HG03196 (cell line): ENCODE measurements around the gene NRN1.

Experiments used
- ATAC-seq: cut with Tn5 transposase; IDR thresholded peaks from one replicate; pipeline ENCODE4 v1.9.1; 2021; ENCODE audit not compliant: unreplicated experiment

Gene NRN1

DNA sequence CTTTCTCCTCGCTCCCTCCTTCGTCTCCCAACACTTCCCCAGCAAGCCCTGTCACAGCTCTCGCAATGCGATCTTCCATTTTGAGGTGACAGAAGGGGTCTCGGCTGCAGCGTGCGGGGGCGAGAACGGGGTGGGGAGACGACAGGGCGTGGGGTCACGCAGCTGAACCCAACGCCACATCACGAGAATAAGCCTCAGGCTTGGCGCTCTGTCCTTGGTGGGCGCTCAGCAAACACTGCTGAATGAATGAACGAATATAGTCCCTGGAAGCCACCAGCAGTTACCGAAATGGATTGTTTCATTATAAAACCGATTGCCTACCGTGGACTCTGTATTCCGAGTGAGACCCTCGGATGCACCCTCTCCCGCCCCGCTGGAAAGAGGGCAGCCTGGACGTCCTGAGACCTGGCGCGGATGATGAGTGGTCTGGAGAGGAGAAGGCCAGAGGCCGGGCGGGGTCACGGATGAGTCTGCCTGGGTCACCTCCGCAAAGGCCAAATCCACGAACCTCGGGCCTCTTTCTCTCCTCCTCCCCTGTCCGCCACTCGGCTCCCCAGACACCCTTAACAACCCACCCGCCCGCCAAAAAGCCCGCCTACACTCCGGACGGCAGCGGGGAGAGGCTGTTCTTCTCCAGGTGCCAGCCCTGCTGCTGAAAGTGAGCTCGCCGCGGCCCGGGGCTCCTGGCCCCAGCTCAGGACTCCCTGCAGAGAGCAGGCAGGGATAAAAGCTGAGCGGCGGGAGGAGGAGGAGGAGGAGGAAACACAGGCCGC, 3.7 kb downstream of the NRN1 start:
- ATAC-seq = no peak

DNA sequence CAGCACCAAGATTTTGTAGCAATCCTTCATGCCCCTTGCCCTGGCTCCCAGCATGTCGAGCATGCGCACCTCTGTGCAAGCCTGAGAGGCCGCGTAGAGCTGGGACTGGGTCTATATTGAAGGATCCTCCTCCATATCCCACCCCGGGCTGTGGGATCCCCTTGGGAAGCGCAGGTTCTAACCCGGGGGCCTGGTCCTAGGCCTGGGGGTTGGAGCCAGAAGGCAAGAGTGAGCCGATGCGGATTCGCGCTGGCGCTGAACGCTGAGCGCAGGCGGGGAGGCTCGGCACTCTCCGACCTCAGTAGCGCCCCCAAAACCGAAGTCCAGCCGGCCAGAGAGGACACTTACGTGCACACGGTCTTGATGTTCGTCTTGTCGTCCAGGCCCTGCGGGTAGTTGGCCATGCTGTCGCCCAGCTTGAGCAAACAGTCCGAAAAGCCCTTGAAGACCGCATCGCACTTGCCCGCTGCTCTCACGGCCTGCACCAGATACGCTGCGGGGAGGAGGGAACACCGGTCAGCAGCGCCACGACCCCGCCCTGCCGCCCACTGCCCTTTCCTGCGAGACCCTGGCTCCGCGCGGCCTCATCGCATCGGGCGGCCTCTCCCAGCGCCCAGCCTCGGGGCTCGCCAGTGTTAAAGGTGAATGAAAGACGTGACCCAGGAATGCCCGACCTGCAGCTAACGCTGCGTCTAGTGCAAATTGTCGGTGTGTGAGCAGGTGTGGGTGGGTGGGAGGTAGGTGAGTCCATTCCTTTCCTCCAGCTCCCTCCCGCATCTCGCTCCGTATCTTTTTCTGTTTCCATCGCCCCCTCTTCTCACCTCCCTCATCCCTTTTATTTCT, 4.5 kb downstream of the NRN1 start:
- no peak for ATAC-seq

DNA sequence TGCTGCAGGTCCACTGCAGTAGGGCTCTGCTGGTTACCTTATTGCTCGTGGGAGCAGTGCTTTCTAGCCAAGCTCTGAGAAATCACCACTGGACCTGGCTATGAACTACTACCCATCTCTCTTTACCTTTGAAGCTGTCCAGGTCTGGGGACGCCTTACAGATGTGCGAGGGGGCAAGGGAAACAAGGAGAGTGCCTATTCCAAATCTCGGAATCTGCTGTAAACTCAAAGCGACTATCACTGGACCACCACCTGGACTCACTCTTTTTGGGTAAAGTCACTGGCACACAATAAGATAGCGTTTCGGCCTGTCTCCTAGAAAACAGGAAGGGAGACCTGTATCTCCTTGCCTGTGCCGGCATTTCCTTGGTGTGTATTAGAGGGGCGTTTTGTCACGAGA, 5.3 kb downstream of the NRN1 start:
- ATAC-seq = no peak

DNA sequence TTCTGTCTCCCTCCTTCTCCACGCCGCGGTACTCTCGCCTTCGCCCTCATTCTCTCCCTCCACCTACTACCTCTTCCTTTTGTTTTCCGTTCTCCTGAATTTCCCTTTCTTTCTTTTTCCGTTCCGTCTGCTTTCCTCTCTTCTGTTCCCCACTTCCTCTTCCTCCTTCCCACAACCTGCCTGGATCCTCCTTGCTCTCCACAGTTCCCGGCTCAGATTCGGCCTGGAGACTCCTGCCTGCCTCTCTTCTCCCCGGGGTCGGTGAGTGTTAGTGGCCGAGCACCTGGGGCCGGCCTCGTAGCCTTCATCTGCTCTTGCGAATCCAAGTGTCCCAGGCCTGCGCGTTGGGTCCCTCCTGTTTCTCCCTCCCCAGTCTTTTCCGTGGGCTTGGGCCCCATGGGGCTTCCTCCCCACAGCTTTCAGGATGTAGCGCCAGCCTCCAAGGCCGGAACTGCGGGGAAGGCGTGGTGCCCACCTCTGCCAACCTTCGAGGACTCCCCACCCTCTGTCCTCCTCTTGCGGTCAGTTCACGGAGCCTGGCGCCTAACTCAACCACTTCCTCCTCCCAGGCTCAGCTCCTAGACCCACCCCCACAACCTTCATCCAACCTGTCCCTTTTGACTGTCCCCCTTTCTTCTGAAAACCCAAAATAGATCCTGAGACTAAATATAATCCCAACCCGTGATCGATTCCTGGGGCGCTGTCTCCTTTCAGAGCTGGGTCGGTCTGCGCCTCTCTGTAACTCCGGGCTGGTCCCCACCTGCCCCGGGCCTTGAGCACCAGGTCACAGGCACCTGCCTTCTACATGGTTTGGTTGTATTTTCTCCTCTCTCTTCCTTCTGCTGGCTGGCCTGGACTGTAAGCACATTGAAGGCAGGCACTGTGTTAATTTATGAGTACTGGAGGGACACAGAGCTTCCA, 6.8 kb downstream of the NRN1 start:
- ATAC-seq = no peak

DNA sequence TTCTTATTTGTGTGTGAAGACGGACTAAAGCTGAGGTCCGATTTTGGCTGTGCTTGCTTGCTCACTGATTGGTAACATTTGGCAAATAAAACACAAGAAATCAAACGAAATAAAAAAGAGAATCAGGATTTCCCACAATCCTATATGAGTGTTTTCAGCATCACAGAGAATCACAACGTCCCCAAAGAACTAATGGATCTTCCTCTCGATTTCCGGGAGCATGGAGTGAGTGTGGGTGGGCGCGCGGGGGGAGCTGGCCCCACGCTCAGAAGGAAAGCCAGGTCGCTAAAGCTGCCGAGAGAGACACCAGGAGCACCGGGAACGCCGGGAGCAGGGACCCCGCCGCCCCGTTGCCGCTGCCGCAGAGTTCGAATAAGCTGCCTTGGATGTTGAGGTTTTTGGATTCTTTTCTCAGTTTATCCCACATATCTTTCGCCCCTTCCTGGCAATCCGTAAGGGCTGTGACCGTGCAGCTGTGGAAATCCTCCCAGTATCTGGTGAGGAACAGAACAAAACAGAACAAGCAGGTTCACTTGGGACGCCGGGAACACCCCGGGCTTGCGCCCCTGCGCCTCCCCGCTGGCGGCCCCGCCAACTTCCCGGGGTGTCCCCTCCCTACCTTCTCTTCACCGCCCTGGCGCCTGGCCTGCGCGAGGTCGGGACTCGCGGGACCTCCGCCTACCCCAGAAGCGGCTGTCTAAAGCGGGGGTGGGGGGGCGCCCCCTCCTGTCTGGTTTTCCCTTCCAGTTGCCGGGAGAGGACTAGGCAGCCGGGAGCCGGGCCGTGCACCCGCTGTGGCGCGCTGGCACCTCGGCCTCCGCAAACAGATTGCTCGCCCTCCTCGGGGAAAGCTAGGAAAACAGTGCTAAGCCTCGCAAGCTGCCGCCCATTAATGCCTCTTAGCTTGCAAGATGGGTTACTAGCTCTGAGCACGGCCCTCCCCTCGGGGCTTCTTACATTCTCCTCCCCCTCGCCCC, 7.7 kb downstream of the NRN1 start:
- no peak for ATAC-seq

DNA sequence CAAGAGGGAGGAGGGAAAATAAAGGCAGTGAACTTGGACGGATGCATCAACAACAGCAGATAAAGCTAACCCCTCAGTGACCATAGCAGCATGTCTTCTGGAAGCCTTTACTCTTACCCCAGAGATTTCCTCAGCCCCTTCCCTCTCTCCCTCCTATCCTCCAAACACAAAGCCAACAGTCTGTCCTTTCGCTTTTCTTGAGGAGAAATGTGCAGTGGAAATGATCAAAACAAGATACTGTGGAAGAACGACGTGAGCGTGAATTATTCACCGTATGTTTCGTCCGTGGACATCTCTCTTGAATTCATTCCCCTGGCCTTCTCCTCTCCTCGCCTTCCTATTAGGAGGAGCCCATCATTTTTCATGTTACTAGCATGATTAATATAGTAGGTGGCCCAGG, 8.5 kb downstream of the NRN1 start:
- ATAC-seq = no peak

DNA sequence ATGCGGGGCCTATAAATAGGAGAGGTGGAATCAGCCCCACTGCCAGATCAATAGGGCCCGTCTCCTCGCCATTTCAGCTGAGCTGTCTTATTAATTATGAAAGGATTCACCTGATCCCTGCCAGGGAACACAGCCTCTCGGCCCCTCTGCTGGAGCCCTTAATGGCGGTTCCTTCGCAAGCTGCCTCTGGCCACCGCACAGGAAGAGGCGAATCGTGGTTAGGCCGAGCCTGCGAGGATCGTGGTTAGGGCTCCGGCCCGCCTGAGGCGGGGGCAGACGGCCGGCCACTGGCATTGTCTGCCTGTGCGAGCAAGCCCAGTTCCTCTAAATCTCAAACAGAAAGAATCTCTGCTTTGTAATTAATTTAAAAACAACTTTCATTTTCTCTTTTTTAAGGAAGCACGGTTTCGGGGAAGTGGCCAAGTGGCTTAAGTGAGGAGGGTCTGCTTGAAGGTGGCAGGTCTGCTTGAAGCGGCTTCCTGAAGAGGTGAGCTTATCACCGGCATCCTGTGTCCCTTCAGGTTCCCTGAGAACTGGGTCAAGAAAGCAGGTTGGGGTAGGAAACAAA, 9.2 kb downstream of the NRN1 start:
- no peak for ATAC-seq

DNA sequence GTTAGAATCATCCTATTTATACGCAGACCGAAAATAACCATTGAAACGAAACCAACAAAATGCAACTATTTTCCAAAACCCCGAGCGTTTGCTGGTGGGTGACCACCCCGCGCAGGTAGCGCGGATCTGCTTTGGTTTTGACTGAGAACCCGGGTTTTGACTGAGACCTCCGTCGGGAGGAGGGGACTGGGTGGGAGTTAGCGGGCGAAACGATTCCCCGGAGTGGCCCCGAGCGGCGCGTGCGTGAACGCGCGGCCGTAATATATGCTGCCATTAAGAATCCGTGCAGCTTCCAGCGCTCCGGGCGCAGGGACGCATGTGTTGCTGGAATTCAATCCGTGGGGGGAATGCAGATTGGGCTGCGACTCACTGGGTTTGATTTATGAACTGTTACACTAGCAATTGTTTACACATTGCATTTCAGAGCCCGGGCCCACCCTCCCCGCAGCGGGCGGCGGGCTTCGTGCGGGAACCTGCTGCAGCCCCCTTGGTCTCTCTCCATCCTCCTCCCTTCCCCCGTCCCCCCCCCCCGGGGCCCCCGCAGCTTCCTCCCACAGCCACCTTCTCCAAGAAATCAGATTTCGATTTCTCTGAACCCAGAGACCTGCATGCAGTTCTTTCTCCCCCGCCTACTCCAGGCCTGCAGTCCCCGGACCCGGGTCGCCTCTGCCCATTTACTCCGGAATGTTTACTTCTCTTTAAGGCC, 9.9 kb downstream of the NRN1 start:
- ATAC-seq = no peak

DNA sequence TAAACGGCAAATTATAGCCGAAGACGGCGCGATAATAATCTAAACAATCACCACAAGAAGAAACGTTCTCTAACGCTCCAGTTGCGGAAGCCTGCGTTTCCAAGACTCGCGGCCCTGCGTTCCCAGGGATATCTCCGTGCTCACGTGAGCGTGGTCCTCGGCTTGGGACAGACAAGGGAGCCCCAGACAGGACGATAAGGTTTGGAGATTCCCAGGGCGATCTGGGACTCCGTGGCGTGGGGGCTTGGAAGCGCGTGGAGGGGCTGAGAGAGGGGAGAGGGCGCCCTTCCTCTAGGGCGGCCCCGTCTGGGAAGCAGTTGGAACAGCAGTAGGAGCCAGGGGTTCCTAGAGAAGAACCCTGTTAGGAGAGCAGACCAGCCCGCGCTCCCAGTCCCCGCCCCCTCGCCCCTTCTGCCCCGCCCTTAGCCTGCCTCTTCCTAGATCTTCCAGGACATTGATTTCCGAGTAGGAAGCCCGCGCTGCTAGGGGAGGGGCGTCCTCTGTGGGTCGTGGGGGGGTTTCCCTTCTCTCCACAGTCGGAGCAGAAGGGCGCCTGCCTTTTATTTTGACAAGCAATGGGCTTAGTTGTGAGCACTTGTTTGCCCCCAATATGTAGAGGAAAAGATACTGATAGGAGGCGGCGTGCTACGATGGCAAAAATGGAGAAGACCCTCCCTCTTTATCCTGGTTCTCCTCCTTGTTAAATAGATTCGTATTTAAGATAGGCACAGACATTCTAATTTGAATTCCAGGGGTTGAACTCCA, 10.6 kb downstream of the NRN1 start:
- no peak for ATAC-seq

DNA sequence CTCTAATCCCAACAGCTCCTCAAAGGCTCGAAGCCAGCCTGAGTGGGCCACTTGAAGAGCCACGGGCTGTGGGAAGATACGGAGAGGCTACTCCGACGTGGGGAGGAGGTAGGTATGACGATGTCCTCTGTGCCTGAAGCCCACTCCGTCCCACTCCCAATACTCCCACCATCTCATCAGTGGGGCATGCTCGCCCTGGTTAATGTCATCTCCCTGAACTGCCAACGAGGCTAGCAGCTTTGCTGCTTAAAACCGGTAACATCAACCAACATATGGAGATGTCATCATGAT, 11.1 kb downstream of the NRN1 start:
- ATAC-seq = no peak

DNA sequence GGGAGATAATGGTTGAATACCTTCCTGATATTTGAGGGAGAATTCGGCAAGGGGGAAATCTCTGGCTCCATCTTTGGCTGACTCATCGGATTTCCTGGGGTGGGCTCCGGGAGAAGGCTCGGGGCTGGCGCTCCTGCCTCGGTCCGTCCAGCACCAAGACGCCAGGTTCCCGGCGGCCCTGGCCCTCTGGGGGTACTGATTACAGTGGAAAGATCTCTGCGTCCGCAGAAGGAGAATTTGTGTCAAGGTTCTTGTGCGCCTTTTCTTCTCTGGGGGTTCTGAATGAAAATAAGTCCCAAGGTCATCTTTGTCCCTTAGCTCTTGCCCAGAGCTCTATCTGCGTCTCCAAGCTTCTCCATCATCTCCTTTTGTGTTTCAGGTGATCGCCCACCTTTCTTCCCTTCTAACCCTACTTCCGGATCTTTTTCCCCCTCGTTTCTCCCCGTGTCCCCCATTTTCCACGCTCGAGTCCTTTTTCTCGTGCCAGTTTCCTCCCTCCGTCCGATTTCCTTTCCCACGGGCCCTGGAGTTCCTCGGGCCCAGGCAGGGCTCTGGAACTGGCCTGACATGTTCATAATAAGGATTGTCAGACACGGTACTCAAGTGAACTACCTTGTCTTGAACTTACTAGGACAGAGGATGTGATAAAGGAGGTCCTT, 11.6 kb downstream of the NRN1 start:
- no peak for ATAC-seq

DNA sequence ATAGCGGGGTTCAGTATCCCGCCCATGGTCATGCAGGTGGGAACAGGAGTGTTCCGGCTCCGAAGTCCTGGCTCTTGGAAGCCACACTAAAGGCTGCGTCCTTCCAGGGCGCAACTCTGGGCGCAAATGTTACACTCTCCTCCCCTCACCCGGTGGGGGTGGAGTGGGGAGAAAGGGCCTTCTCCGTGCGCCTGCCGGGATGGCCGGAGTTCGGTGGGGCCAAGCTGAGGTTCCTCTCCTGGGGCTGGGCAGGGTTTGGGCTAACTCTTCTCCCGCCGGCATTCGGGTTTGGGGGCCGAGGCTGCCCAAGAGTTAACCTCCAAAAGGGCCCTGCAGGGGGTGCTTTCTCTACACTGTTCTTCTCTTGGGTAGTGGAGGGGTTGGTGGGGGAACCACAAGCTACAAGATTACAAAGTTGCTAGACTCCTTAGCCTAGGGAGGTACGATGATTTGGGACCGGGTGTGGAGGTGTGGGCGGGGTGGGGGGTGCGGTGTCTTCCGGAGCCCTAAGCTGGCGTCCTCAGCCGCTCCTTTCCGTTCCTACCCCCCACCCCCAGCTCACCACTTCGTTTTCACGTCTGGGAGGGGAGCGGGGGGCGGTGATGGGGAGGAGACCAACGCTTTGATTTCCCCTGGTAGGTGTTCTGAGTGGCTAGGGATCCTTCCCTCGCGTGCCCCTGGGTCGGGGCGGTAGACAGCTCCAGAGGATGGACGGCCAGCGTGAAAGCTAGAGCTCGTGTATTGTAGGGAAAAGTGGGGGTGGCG, 12.3 kb downstream of the NRN1 start:
- ATAC-seq = no peak

DNA sequence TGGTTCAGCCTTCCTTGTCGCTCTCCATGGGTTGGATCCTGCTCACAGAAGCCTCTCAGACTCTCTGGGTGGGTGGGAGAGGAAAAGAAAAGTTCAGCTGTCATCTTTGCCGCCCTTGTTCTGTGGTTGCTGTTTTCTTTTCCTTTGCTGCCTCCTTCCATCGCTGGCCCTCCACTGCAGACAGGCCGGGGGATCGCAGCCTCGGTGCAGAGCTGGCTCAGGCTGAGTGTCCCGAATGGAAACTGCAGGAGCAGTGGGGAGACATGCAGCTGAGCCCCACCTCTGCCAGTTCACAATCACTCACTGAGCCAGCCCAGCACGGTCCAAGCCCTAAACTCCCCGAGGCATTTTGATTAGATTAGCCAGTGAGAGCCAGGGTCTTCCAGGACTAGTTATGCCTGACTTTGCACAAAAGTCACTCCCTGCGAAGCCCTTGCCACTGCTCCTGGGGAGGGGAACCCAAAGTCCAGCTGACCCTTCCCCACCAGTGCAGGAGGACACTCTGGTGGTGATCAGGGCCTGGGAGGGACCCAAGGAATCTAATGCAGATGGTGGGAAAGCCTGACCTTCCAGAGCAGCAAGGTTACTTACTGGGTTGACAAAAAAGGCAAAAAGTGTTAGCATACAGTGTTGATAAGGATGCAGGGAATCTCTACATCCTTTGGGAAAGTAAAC, 14.0 kb downstream of the NRN1 start:
- no peak for ATAC-seq

DNA sequence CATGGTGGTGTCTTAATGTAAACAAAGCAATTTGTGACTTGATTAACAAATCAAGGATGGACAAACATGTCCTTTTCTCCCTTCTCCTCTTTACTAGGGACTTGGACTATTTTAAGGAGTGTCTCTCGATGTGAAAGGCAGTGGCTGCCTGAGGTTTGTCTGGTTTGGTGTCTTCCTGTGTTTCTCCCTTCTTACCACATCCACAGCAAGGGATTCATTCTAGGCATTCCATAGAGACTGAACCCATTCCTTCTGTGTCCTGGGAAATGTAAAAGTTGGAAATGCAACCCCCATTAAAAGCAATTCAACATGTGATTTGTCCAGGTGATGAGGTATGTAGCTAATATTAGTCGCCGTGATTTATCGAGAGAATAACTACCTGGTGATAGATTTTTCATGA, 15.9 kb downstream of the NRN1 start:
- ATAC-seq = no peak

DNA sequence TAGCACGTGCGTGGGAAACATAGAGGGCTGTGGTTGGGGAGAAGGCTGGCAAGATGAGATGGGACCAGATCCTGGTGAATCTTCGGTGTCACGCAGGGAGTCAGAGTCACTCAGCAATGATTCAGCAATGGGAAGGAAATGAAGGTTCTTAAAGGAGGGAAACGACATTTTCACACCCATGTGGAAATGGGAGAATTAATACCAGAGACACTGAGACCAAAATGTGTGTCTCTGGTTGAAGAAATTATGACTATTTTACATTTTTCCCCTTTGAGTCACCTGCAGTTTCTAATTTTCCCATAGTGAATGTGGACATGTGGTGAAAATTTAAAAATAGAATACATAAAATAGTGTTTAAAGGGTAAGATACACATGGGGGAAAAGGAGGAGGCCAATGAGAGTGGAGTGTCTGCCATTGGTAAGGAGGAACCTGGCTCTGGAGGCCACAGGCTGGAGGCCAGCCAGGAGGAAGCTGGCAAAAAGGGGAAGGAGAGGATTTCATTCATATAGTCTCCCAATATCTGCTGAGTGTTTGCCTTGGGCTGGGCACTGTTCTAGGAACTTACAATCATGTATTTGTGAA, 17.5 kb downstream of the NRN1 start:
- ATAC-seq = no peak

DNA sequence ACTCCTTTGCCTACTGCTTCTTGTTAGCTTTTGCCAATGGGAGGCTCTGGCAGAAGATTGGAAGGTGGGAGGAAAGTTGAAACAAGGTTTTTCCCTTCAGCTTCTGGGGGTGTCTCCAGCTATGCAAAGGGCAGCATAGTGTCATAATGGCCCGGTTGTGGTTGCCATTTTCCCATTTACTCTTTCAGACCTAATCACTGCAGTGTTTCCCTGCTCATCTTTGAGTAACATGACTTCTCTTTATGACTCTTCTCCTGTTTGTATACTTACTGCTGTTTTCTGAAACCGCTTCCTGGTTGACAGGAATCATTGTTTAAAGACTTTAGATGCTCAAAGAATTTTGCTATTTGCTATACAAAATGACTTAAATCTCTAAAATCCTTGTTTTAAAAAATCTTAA, 19.9 kb downstream of the NRN1 start:
- ATAC-seq = no peak
